Measurements from ENCODE around the gene LRCH4. TPM values are rescaled to one million over a fixed set of nuclear protein-coding genes. Genes with fewer than 3 reads are reported as not detected.
A peak's percentile ranks its signal among the peaks of the same experiment; 100 is the strongest.

The LRCH4 gene
- total RNA-seq, 3 donors from 2014 or later (not counting 1 experiment from before 2014, with no cell fraction given) = 282 to 296 (median 289) TPM

DNA sequence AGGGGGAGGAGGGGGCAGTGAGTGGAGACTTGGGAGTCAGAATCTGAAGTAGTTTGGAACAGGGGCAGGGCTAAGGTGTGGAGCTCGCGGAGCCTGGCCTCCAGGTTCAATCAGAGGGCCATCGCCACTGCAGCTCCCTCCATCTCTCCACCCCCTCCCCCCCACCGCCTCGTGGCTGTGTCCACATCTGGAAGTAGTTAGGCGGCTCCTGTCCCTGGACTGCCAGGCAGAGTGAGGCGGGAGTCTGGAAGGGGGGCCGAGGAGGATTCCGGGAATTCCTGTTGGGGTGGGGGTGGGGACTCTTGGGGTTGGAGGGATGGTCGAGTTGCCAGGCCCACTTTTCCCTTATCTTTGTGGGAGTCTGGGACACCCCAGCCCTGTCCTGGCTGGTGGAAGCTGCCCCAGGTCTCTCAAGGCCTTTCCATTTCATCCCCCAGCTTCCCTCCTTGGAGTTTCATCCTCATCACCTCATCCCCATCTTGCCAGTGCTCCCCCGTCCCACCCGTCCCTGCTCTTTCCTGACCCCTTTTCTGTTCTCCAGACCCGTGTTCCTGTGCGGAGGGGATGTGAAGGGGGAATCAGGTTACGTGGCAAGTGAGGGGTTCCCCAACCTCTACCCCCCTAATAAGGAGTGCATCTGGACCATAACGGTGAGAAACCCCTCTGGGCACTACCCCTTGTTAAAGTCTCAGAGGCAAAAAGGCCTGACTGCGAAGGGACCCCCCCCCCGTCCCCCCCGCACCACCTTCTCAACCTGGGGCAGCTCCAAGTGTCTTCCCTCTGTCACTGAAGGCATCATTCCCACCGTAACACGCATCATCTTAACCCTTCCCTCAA is 17.2 kb upstream of the LRCH4 start:
- 85% methylated on average over 13 of the region's 21 CpGs for WGBS (ENCODE audit: insufficient coverage)
- DNase-seq = no peak
- H3K9me3 ChIP-seq (ENCODE audit: control insufficient read depth, insufficient read depth, low read length) = no peaks in the 10 kb centered on the region
- TF ChIP-seq, protein P1, sequence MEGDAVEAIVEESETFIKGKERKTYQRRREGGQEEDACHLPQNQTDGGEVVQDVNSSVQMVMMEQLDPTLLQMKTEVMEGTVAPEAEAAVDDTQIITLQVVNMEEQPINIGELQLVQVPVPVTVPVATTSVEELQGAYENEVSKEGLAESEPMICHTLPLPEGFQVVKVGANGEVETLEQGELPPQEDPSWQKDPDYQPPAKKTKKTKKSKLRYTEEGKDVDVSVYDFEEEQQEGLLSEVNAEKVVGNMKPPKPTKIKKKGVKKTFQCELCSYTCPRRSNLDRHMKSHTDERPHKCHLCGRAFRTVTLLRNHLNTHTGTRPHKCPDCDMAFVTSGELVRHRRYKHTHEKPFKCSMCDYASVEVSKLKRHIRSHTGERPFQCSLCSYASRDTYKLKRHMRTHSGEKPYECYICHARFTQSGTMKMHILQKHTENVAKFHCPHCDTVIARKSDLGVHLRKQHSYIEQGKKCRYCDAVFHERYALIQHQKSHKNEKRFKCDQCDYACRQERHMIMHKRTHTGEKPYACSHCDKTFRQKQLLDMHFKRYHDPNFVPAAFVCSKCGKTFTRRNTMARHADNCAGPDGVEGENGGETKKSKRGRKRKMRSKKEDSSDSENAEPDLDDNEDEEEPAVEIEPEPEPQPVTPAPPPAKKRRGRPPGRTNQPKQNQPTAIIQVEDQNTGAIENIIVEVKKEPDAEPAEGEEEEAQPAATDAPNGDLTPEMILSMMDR (IDR thresholded peaks at IDR 0.05) = no peak
- intact Hi-C loops (cut with micrococcal nuclease) = loop anchor here (5.0 kb wide), 1 partner anchor 89 kb away; the partner anchor contains the start of gene GIGYF1
- Mint-ChIP-seq H3K27me3 (ENCODE audit: low read depth in 2 of 2) (no peaks in the 10 kb centered on the region), H3K4me3 (peak overlapping the region; percentile 94), H3K4me1 (peaks cover 16 to 28% of the 10 kb centered on the region in 2 donors), H3K36me3 (no peaks in the 10 kb centered on the region), H3K27ac (peak overlapping the region; percentile 89 to 94), H3K9me3 (no peaks in the 10 kb centered on the region)
- no peak for ATAC-seq
- peak overlapping the region; percentile 53 for H3K4me3 ChIP-seq (ENCODE audit: low read length)
- peaks cover 32% of the 10 kb centered on the region for H3K4me1 ChIP-seq (ENCODE audit: control insufficient read depth, insufficient read depth, low read length)
- H3K27ac ChIP-seq (ENCODE audit: low read length) = peak overlapping the region; percentile 86
- H3K27me3 ChIP-seq (ENCODE audit: control insufficient read depth, insufficient read depth, low read length) = no peaks in the 10 kb centered on the region
- H3K36me3 ChIP-seq (ENCODE audit: control insufficient read depth, insufficient read depth, low read length) = no peaks in the 10 kb centered on the region

DNA sequence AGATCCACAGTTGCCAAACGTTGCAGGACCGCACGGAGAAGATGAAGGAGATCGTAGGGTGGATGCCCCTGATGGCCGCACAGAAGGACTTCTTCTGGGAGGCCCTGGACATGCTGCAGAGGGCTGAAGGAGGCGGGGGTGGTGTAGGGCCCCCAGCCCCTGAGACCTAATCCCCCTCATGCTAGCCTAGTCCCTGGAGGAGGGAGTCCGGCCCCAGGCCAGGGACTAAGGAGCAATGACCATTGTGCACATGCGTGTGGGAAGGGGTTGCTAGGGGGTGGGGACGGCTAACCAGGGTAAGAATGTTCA is 14.8 kb upstream of the LRCH4 start:
- Histone ChIP-seq H3K4me3 (ENCODE audit: low read length) (no peak overlapping the region), H3K4me1 (ENCODE audit: control insufficient read depth, insufficient read depth, low read length) (peaks cover 28% of the 10 kb centered on the region), H3K27ac (ENCODE audit: low read length) (no peak overlapping the region), H3K9me3 (ENCODE audit: control insufficient read depth, insufficient read depth, low read length) (no peaks in the 10 kb centered on the region), H3K27me3 (ENCODE audit: control insufficient read depth, insufficient read depth, low read length) (no peaks in the 10 kb centered on the region), H3K36me3 (ENCODE audit: control insufficient read depth, insufficient read depth, low read length) (no peaks in the 10 kb centered on the region)
- TF ChIP-seq, protein P1 (IDR thresholded peaks at IDR 0.05) = no peak
- no peak overlapping the region for H3K4me3 Mint-ChIP-seq
- H3K27ac Mint-ChIP-seq = no peak overlapping the region
- 95% methylated on average over 9 of the region's 9 CpGs for WGBS (ENCODE audit: insufficient coverage)
- H3K9me3 Mint-ChIP-seq = no peaks in the 10 kb centered on the region
- H3K36me3 Mint-ChIP-seq = no peaks in the 10 kb centered on the region
- intact Hi-C loops (cut with micrococcal nuclease) = loop anchor here (5.0 kb wide), 1 partner anchor 92 kb away; the partner anchor contains the start of gene GIGYF1
- ATAC-seq = no peak
- no peak for DNase-seq
- H3K27me3 Mint-ChIP-seq (ENCODE audit: low read depth in 2 of 2) = no peaks in the 10 kb centered on the region
- H3K4me1 Mint-ChIP-seq = peaks cover 15 to 26% of the 10 kb centered on the region in 2 donors

DNA sequence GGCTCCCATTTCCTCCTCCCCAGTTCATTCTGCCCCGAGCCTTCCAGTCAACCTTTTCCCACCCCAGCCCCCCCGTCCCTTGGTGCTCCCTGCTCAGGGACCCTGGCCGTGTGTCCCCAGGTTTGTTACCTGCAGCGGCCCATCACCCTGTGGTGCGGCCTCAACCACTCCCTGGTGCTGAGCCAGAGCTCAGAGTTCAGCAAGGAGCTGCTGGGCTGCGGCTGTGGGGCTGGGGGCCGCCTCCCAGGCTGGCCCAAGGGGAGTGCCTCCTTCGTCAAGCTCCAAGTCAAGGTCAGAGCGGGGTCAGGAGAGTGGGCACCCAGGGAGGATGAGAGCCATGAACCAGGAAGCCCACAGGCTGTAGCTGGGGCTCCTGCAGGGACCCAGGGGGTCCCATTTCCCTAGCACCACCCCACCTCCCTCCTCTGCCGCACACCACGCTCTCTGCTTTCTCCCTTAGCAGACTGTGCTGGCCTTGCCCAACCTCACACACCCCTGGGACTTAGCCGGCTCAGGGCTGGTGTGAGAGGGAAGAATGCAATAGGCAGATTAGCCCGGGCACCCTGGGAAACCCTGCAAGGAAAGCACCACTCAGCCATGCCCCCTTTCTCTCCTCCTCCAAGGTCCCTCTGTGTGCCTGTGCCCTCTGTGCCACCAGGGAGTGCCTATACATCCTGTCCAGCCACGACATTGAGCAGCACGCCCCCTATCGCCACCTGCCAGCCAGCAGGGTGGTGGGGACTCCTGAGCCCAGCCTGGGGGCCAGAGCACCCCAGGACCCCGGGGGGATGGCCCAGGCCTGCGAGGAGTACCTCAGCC is 14.2 kb upstream of the LRCH4 start:
- H3K9me3 ChIP-seq (ENCODE audit: control insufficient read depth, insufficient read depth, low read length) = no peaks in the 10 kb centered on the region
- no peaks in the 10 kb centered on the region for H3K36me3 Mint-ChIP-seq
- no peak overlapping the region for H3K4me3 ChIP-seq (ENCODE audit: low read length)
- no peak overlapping the region for H3K27ac ChIP-seq (ENCODE audit: low read length)
- no peaks in the 10 kb centered on the region for H3K27me3 Mint-ChIP-seq (ENCODE audit: low read depth in 2 of 2)
- ATAC-seq (no peak), DNase-seq (no peak)
- no peak overlapping the region for H3K27ac Mint-ChIP-seq
- intact Hi-C loops (cut with micrococcal nuclease) = loop anchor here (5.0 kb wide), 1 partner anchor 92 kb away; the partner anchor contains the start of gene GIGYF1
- no peaks in the 10 kb centered on the region for H3K27me3 ChIP-seq (ENCODE audit: control insufficient read depth, insufficient read depth, low read length)
- H3K36me3 ChIP-seq (ENCODE audit: control insufficient read depth, insufficient read depth, low read length) = no peaks in the 10 kb centered on the region
- 78% methylated on average over 16 of the region's 18 CpGs for WGBS (ENCODE audit: insufficient coverage)
- TF ChIP-seq, protein P1 (IDR thresholded peaks at IDR 0.05) = no peak
- H3K4me1 ChIP-seq (ENCODE audit: control insufficient read depth, insufficient read depth, low read length) = peaks cover 22% of the 10 kb centered on the region
- no peaks in the 10 kb centered on the region for H3K9me3 Mint-ChIP-seq
- no peak overlapping the region for H3K4me3 Mint-ChIP-seq
- peaks cover 9 to 20% of the 10 kb centered on the region in 2 donors for H3K4me1 Mint-ChIP-seq
